Renal pelvis (tissue), 12 donors: ENCODE data around the gene CSMD2. TPM values are rescaled to one million over a fixed set of nuclear protein-coding genes. Genes with fewer than 3 reads are reported as not detected.
"Not testable (repeated sequence)": the region's sequence is repeated elsewhere in the genome, so short reads cannot be mapped to it uniquely, and the experiment has no call there.

Source experiments
- DNase-seq: peaks from one replicate; pipeline ENCODE4 v3.0.0-alpha.2; 2013
- long read RNA-seq, 16 experiments: transcript quantifications; one replicate each; lab custom pipeline, GENCODE V29; 2026
- polyA plus RNA-seq, 3 donors: library from polyadenylated mRNA; unstranded; fragments of 120-200 nt; gene quantifications; one replicate each; pipeline ENCODE4 v1.2.1, GENCODE V29; 2013; ENCODE audit not compliant: insufficient read length in 3 of 3

Gene CSMD2
- 1 to 10 TPM in 2 of 3 donors, under 1 TPM in 1; 0.87 to 1.3 (median 1.0) TPM for polyA plus RNA-seq
- long read RNA-seq, donor 1 = 0 reads
- long read RNA-seq, donor 2 = 0 reads
- long read RNA-seq, donor 3 = 0 reads
- long read RNA-seq, donor 4 = 0 reads
- long read RNA-seq, donor 5 = 0 reads
- long read RNA-seq, donor 6 = 0 reads
- long read RNA-seq, donor 7 = 0 reads
- long read RNA-seq, donor 8 = 0 reads
- long read RNA-seq, donor 9 = 0 reads
- long read RNA-seq, donor 10 = 0 reads
- long read RNA-seq, donor 11 = 0 reads
- long read RNA-seq, donor 12 = 0 reads
- long read RNA-seq, donor 13 = 0 reads
- long read RNA-seq, donor 14 = 0 reads
- long read RNA-seq, donor 15 = 0 reads
- long read RNA-seq, donor 16 = 0 reads

- DNase-seq = peak; percentile 63
Observed at GRCh38 chr1:34164771-34165391, at the start of gene CSMD2. TSS of gene CSMD2 (minus strand) at chr1:34165230. CDS start at chr1:34165097, 133 bp downstream.

GRCh38 chr1:34213956-34214355 lies 48.9 kb upstream of the CSMD2 start:
- DNase-seq = no peak

- DNase-seq = no peak
Observed at GRCh38 chr1:34212673-34213072, 47.6 kb upstream of the CSMD2 start.

GRCh38 chr1:34199927-34200326 lies 34.9 kb upstream of the CSMD2 start:
- DNase-seq = no peak

GRCh38 chr1:34192621-34193020 lies 27.6 kb upstream of the CSMD2 start:
- no peak for DNase-seq

GRCh38 chr1:34190692-34191091 lies 25.7 kb upstream of the CSMD2 start:
- no peak for DNase-seq

GRCh38 chr1:34188985-34189384 lies 24.0 kb upstream of the CSMD2 start:
- DNase-seq = no peak

GRCh38 chr1:34188418-34188817 lies 23.4 kb upstream of the CSMD2 start:
- DNase-seq = no peak

- no peak for DNase-seq
Observed at GRCh38 chr1:34186741-34187494, 21.9 kb upstream of the CSMD2 start.

- not testable (repeated sequence) for DNase-seq
Observed at GRCh38 chr1:34183381-34183780, 18.4 kb upstream of the CSMD2 start.

GRCh38 chr1:34178072-34178471 lies 13.0 kb upstream of the CSMD2 start:
- DNase-seq = no peak

GRCh38 chr1:34176830-34177603 lies 12.0 kb upstream of the CSMD2 start, which contains the start of gene C1orf94:
TSS of gene C1orf94 (plus strand) at chr1:34176907. CDS start at chr1:34177790, 883 bp downstream.
- no peak for DNase-seq

- no peak for DNase-seq
Observed at GRCh38 chr1:34175744-34176143, 10.7 kb upstream of the CSMD2 start.

GRCh38 chr1:34167389-34167788 lies 2.4 kb upstream of the CSMD2 start:
- DNase-seq = no peak

- DNase-seq = no peak
Observed at GRCh38 chr1:34166625-34167361, 1.8 kb upstream of the CSMD2 start.

- DNase-seq = no peak
Observed at GRCh38 chr1:34166191-34166624, 1.2 kb upstream of the CSMD2 start.

- no peak for DNase-seq
Observed at GRCh38 chr1:34165422-34165921, 442 bp upstream of the CSMD2 start.

- no peak for DNase-seq
Observed at GRCh38 chr1:34163792-34164731, 968 bp downstream of the CSMD2 start.
